Fibroblast of the conjunctiva (primary cell): ENCODE measurements around the gene GPC6.

Experiments
- DNase-seq: peaks from one replicate; pipeline ENCODE4 v3.0.0-alpha.2; 2010; ENCODE audit warnings: low read depth

The GPC6 gene

DNA sequence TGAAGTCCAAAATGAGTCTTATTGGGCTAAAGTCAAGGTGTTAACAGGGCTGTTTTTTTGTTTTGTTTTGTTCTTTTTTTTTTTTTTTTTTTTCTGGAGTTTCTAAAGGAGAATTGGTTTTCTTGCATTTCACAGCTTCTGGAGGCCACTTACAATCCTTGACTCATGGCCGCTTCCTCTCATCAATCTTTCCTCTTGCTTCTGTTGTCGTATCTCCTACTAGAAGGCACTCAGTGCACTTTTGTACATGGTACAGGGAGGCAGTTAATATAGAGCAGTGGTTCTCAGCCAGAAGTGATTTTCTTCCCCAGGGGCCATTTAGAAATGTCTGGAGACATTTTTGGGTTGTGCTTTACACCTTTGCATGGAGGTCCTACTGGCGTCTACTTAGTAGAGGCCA is 706.3 kb downstream of the GPC6 start:
- no peak for DNase-seq

DNA sequence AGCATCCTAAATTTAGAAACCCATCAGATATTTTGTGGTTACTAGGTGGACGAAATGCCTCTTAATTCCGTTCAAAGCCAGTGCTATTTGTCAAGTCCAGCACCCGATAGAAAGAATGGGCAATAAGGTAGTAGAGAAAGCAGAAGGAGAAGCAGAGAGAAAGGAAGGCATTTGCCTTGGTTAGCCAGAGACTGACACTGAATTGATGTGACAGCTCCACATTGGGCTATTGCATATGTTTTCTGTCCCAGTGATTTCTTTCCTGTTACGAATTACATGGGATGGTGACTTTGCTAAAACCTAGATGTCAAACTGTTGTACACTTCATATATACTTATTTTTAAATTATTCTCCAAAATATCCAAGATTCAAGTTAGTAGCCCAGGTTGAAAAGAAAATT is 710.3 kb downstream of the GPC6 start:
- no peak for DNase-seq

DNA sequence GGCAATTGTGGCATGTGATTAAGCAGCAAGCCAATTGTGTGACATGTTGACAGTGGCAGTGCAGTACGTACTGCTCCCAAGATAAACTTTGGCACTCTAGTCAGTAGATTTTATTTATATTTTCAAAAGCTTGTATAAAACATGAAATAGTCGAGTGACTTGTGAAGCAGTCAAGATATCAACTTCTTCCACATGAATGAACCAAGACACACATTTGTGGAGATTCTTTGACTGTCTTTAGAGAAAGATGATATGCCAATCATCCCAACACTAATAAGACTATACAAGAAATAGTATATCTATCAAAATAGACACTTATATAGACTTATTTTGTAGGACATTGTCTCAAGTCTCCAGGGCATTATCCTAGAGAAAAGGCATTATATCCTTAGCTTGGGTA is 714.8 kb downstream of the GPC6 start:
- DNase-seq, result no peak

DNA sequence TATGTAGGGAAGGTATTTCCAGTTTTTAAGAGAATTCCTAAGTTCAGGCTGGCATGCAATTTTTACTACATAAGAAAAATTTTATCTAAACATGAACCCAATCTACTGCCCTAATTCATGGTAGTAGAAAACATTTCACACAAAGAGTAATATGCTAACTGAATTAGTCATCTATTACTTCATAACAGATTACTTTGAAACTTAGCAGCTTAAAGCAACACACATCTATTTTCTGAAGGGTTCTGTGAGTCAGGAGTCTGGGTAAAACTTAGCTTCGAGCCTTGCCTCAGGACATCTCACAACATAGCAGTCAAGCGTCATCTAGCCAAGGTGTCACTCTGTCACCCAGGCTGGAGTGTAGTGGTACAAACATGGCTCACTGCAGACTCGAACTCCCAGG is 715.4 kb downstream of the GPC6 start:
- no peak for DNase-seq

DNA sequence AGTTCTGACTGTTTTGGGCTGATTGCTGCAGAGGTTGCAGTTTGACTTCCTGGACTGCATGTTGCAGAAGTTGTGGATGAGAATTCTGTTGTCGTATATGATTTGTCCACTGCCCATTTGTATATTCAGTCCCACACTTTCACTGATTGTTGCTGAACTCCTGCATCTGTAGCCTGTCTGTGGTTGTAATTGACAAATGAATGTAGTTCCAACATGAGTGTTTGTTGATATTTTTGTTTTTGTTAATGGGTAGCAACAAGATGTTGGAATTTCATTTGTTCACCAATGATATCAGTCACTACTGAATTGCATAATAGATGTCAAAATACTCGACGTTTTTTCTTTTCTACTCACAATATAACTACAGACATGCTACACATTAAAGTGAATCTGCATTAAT is 719.0 kb downstream of the GPC6 start:
- DNase-seq, result no peak

DNA sequence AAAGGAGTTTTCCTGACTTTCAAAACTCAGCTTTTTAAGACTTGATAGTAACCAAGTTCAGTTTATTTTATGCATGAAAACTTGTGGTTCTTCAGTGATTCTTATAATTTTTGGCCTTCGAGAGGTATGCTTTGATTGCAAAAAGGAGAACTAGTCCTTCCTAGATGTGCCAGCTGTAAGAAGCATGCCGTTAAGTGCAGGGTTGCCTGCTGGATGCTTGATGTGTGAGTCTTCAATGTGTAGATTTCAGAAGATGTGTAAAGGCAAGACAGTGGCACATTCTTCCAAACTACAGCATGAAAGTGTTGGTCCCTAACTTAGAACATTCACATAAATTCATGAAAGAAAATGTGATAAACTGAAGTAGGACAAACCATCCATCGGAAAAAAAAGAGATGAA is 720.4 kb downstream of the GPC6 start:
- no peak for DNase-seq

DNA sequence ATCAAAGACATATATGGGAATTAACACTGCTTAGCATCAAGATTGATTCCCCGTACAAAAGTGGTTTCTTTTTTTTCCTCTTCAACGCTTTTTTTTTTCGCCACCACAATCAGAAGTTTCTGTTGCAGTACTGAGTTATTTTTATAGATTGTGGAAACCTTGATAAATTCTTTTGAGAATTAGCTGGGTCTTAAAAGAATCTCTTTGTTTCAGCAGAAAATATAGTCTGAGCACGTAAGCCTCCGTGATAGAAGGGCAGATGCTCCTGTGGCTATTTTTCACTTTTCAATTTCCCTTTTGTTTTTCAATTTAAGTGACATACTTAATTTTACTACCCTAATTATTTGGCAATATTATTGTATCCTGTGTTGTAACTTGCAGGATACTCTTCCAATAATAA is 721.0 kb downstream of the GPC6 start:
- no peak for DNase-seq

DNA sequence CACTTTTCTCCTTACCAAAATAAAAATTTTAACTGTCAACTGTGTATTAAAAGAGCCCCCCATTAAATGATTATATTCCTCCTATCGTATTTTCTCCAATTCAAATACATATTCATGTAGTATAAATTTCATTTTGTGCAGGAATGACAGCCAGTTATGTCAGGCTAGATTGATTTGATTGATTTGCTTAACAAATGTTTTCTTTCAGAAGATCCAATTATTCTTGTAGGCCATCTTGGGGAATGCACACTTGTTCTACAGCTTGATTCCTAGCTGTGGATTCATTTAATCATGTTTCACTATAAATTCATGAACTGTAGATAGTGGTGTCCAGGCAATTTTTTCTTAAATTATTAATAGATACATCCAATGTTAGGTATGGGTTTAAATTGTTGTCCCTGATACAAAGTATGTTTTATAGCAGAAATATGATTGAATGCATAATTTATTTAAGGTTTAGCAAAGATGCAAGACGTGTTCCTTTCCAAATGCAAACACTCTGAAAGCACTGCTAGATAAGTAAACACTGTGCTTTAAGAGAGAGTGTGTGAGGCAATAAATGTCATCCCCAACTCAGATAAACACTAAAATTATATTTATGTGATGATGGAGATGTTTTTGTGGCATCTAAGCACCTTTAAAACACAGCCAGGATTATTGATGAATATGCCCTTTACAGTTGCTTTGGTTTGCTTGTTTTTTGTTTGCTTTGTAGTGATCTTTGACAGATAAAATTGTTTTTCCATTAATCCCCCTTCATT is 721.7 kb downstream of the GPC6 start:
- no peak for DNase-seq

DNA sequence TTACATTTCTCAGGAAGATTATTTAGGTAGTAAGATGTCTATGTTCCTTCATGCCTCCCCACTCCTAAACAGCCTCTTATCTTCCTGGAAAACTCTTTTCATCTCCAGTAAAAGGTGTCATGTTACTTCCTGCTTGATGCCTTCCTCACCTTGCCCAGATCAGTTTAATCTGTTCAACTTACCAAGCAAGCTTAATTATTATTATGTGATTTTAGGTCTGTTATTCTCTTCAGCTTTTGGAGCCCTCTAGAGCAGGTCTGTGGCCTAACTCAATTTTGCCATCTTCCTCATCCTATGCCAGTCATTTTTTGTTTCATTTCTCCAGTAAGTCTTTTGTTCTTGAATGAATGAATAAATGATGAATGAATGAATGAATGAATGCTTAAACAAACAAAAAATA is 724.5 kb downstream of the GPC6 start:
- DNase-seq, result peak; percentile 4

DNA sequence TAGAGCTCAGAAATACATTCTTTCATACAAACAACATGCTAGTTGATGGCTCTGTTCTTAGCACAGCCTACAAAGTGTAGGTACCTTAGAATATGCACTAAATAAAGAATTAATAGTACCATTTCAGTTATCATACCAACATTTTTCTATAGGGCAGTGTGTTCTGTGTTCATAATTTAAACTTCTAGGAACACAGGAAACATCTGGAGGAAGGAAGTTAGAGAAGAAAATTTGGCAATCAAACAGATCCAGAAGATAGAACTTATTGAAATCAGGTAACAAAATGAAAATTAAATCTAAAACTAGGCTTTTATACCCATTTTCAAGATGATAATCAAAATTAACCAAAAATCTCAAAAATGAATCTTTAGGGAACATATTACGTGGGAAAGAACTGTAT is 725.3 kb downstream of the GPC6 start:
- no peak for DNase-seq

DNA sequence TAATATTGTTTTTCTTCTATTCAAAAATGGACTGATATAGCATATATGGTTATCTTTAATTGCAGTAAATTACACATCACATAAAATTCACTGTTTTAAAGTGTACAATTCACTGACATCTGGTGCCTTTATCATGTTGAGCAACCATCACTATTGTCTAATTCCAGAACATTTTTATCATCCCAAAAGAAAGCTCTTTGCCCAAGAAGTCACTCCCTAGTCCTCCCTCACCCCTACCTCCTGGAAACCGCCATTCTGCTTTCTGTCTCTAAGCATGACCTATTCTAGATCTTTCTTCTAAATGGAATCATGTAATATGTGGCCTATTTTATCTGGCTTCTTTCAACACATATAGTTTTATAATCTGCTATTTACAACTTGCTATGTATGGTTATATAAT is 727.2 kb downstream of the GPC6 start:
- no peak for DNase-seq

DNA sequence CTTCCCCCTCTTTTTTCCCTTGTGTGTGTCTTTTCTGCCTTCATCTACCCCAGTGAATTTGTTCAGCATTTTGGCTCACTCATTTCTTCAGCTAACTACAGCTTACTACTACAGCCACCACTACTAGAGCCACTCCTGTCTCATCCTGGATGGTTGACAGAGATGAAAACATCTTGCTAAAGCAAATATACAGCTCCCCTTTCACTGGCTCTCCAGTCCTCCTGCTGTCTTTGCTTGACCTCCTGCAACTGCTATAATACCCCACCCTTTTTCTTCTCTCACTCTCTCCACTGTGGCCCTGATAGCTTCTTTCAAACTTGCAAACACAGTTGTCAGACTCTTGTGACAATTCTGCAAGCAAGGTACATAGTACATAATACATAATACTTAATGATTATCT is 729.3 kb downstream of the GPC6 start:
- no peak for DNase-seq

DNA sequence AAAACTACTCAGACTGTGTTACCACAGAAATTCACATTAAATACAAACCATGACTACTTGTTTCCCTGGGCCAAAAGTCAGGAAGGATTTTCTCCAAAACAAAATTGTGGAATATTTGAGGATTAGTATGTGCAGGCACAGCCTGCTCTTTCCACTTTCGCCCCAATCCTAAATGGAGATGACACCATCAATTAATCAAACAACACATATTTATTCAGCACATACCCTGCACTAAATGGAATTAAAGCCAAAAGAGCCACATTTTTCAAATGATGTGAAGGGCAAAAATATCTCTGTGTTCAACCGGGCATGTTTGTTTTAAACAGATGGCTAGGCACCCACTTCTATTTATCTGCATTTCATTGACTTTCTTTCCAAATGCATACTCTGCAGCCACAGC is 729.8 kb downstream of the GPC6 start:
- no peak for DNase-seq

DNA sequence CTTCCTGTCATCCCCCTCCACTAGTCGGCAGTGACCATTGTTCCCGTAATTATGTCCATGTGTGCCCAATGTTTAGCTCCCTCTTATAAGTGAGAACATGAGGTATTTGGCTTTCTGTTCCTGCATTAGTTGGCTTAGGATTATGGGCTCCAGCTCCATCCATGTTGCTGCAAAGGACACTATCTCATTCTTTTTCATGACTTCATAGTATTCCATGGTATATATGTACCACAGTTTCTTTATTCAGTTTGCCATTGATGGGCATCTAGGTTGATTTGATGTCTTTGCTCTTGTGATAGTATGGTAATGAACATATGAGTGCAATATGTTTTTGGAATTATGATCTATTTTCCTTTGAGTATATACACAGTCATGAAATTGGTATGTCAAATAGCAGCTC is 730.8 kb downstream of the GPC6 start:
- DNase-seq, result no peak

DNA sequence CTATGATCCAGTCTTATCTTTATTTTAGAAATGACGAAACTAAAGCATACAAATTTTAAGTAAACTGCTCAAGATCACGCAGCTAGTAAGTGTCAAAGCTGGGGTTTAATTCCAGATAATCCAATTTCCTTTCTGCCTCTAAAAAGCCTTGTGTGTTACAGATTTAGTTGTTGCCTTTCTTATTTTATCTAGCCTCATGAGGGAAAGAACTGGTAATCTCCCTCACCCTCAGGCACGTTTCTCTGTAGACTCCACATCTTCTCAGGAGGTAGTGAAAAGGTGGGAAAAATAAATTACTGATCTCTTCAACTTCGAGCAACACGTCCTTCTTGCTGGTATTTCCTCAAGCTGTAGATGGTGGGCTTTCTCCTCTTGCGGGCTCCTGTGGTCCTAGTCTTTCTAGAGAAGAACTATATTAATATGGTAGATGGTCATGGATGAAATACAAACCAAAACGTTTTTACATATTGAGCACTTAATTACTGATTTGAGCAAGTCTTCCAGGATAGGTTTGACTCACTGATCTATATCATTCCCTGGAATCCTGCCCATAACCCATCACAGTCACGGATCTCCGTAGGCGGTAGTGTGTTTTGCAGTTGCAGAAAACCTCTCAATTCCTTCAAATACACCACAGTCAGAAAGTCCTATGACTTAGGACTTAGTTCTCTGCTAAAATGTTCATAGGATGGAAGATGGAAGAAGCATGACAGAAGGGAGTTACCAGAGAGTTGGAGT is 733.4 kb downstream of the GPC6 start:
- DNase-seq, result no peak

DNA sequence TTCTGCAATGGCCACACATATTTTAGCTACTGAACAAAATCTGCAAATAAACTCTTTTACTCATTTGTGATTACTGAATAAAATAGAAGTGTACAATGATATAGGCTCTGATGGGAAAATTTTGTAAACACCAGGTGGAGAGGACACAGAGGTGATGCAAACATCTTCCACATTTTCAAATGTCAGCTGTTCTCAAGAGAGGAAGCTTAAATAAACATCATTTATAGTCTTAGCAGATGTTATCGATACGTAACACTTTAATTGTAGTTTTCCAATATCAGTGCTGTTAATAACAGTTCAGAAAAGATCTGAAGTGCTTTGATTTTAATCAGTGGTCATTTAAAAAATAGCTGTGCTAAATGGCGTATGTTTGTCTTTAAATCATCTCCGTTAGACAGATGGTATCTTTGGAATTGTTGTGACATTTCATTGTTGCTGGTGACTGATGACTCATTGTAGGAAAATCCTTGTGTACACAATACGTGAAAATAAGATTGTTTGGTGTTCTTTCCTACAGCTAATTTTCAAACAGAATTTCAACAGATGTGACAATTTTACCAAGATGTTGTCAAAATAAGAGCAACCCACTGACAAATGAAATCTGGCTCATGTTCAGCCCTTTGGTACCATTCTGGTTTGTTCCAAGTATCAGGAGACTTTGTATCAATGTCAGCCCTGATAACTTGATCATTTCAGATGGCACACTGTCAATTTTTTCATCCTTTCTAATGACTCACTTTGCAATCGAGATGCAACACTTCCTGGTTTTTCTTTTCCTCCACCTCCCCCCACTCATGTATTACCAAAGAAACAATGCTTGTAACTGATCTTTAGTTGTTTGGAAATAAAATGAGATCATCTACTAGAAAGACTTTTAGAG is 736.9 kb downstream of the GPC6 start:
- DNase-seq, result peak; percentile 69

DNA sequence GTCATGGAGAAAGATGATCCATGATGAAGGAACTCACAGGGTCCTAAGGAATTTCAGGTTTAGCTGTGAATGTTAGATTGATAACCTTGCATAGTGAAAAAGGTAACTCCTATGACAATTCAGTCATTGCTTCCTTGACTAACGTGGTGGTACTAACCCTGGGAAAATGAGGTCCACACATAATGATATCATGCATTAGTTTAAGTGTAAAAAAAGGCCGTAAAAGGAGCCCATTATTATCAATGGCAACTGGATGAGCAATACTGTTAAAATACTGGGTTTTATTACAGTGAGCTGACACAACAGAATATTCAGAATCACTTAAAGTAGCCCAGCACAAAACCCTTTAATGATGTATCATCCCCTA is 737.5 kb downstream of the GPC6 start:
- no peak for DNase-seq

DNA sequence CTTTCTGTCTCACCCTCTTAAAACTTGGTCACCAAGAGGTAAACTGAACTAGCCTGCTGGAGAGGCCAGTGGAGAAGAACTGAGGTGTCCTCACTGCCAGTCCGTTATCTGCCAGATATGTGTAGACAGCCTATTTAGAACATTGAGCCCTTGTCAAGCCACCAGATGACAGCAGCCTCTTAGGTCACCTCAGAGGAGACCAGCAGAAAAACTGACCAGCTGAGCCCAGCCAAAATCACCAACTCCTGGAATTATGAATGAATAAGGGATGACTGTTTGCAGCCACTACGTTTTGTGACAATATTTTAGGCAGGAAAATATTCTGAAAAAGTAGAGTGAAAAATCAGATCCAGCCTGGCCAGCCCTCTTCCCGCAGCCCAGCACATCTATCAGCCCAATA is 739.0 kb downstream of the GPC6 start:
- DNase-seq, result no peak

DNA sequence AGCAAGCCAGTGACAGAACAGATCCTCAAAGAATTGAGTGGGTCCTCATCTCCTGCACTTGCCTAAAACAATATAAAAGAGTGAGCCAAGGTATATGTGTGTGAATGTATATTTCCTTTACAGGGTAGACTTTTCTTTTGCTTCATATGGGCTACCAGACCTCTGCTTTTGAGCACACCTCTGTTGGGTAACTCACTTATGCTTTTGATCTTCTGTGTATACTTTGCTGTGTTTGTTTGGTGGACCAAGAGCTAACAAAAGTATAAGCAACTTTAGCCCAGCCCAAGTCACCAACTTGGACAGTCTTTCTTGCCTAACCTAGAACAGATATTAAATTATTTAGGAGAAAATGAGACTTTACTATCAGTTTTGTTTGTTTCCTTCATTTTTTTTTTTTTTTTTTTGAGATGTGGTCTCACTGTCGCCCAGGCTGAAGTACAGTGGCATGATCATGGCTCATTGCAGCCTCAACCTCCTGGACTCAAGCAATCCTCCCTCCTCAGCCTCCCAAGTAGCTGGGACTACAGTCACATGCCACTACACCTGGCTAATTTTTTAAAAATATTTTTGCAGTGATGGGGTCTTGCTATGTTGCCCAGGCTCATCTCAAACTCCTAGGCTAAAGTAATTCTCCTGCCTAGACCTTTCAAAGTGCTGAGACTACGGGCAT is 739.8 kb downstream of the GPC6 start:
- no peak for DNase-seq

DNA sequence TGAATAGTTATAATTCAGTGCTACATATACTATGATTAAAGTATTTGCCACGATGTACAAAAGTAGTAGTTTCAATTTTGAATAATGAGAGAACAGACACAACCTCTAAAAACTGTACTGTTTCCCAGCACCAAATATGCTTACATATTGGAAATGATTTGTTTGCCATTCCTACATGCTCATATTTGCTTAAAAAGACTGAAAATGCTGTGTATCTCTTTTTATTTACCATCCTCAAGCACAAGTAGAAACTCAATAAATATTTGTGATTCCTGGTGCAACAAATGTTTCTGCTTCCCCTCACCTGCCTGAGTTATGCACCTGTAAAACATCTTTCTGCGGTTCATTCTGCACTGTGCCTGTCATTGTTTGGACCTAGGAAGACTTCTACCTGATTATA is 740.7 kb downstream of the GPC6 start:
- DNase-seq, result no peak

DNA sequence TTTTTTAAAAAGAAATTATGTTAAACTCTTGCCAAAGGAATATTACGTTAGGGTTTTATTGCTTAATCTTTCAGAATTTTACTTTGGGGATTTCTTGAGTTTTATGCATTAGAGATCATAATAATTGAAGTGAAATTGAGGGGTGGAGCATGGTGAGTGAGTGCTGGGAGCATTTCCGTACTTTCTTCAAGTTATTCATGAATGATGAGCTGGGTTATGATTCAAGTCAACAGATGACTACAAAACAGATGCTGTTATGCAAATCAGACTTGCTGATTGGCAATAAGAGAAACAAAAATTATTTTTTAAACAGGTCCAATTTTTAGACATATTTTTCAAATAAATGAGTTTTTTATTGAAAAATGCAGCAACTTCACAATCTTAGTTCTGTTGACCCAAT is 748.6 kb downstream of the GPC6 start:
- no peak for DNase-seq

DNA sequence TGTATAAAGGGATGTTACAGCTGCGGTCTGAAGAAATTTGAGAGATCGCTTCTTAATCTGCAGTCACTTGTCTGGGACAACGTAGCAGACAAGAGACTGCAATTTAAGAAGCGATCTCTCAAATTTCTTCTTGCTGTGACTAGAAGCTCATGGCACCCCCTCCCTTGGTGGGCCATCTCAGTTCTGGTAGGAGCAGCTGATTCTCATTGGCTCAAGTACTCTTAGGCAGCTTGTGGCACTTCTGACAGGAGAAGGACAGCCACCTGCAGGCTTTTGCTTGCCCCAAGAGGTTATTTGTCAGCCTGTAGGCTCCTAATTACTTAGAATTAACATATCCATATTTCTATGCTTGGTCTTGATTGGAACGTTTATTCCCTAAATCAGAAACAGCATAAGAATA is 749.9 kb downstream of the GPC6 start:
- DNase-seq, result no peak
